GM11168 (cell line): ENCODE results near the gene NDST1.

Source experiments
- in situ Hi-C: fragments of 300-500 bp; cut with MboI; formaldehyde crosslinking; loops from one replicate; pipeline ENCODE4 v1.12.0; 2022; ENCODE audit warnings: low sequenced_read_pairs; ENCODE audit not compliant: unreplicated experiment

NDST1 gene

GRCh38 chr5:150598821-150599273 lies 90.9 kb downstream of the NDST1 start:
- in situ Hi-C loops = no loop called here

- in situ Hi-C loops = no loop called here
These were observed 91.3 kb downstream of the NDST1 start for GRCh38 chr5:150599281-150599680.

GRCh38 chr5:150599917-150600511 lies 92.1 kb downstream of the NDST1 start:
- in situ Hi-C loops = no loop called here

- in situ Hi-C loops = no loop called here
These were observed 92.9 kb downstream of the NDST1 start for GRCh38 chr5:150600616-150601490.

GRCh38 chr5:150601491-150602345 lies 93.8 kb downstream of the NDST1 start:
- in situ Hi-C loops = no loop called here

GRCh38 chr5:150603052-150603451 lies 95.1 kb downstream of the NDST1 start:
- in situ Hi-C loops = no loop called here

GRCh38 chr5:150603491-150603890 lies 95.6 kb downstream of the NDST1 start:
- in situ Hi-C loops = no loop called here

- in situ Hi-C loops = no loop called here
These were observed 96.1 kb downstream of the NDST1 start for GRCh38 chr5:150604010-150604409.

- in situ Hi-C loops = no loop called here
These were observed 97.0 kb downstream of the NDST1 start for GRCh38 chr5:150604894-150605440.

- in situ Hi-C loops = no loop called here
These were observed 97.6 kb downstream of the NDST1 start for GRCh38 chr5:150605546-150605945.

GRCh38 chr5:150606476-150606875 lies 98.5 kb downstream of the NDST1 start:
- in situ Hi-C loops = no loop called here

GRCh38 chr5:150607105-150607504 lies 99.2 kb downstream of the NDST1 start:
- in situ Hi-C loops = no loop called here
